ENCODE results near the gene SCGB3A1. TPM values are rescaled to one million over a fixed set of nuclear protein-coding genes. Genes with fewer than 3 reads are reported as not detected.

The SCGB3A1 gene
- total and polyA plus RNA-seq, 2 donors, result 0.32 TPM; not detected in 1

DNA sequence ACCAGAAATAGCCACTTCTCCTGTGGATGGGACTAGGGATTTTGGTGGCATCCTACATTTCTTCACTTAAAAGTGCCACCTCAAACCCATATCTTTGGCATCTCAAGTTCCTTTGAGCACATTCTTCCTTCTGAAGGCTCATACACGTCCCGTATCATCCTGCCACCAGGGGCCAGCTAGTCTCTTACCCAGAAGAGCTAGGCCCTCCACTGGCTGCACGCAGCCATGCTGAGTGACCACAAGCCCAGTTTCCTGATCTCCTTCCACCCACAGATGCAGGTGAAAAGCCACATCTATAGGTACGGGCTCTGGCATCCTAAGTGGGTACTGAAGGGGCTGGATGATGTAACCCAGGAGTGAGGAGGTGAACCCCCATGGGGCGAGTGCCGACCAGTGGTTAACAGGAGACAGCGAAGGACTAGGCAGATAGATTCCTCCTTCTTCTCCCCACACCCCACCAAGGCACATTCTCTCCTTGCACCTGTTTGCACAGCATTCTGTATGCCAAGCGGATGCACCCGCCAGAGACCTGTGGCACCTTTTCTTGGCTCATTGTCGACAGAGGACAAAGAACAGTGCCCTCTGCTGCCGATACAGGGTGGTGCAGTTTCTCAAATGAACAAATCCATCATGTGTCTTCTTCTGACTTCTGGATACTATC is 14.4 kb upstream of the SCGB3A1 start:
- no peaks in the 10 kb centered on the region for H3K4me1 ChIP-seq (ENCODE audit: insufficient read depth)
- no peaks in the 10 kb centered on the region for H3K36me3 ChIP-seq (ENCODE audit: insufficient read depth)
- WGBS, result 57% methylated on average over 11 of the region's 11 CpGs
- no peak overlapping the region for H3K27ac ChIP-seq (ENCODE audit: low read depth)
- no peak overlapping the region for H3K4me3 ChIP-seq (ENCODE audit: low read depth, low read length)
- DNase-seq (ENCODE audit: extremely low spot score), result no peak

DNA sequence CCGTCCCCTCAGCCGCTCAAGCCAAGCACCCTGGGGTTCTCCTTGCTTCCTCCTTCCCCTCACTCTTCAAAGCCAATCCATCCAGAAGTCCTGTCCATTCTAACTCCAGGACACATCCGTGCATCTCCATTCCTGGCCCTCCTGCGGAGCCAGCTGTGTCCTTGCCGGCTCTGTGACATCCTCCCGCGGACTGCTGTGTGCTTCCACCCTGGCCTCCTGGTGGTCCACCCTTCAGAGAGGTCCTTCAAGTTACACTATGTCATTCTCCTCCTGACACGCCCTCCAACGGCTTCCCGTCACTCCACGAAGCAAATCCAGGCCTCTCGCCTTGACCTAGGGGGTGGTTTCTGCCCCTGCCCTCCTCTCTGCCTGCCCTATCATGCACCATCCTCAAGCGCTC is 13.0 kb upstream of the SCGB3A1 start:
- WGBS, result 82% methylated on average over 13 of the region's 13 CpGs
- DNase-seq (ENCODE audit: extremely low spot score), result no peak
- H3K4me3 ChIP-seq (ENCODE audit: low read depth, low read length), result no peak overlapping the region
- no peaks in the 10 kb centered on the region for H3K4me1 ChIP-seq (ENCODE audit: insufficient read depth)
- no peaks in the 10 kb centered on the region for H3K36me3 ChIP-seq (ENCODE audit: insufficient read depth)
- H3K27ac ChIP-seq (ENCODE audit: low read depth), result no peak overlapping the region

DNA sequence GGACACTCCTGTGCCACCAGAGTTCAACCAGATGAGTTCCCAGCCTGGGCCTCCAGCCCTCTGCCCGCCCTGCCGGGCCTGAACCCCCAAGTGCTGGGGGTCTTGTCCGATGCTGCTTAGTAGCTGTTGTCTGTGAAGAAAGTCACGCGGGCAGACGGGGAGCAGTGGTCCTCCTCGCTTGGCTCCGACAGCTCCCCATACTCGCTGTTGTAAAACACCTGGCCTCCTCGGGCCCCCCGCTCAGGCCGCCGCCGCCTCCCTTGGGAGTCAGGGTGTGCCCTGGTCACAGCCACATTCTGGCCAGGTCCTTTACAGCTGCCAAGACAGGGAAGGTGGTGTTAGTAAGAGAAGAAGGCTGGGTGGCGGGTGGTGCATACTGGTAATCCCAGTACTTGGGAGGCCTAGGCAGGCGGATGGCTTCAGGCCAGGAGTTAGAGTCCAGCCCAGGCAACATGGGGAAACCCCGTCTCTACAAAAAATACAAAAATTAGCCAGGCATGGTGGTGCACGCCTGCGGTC is 11.8 kb upstream of the SCGB3A1 start:
- DNase-seq (ENCODE audit: extremely low spot score), result no peak
- 84% methylated on average over 19 of the region's 19 CpGs for WGBS

DNA sequence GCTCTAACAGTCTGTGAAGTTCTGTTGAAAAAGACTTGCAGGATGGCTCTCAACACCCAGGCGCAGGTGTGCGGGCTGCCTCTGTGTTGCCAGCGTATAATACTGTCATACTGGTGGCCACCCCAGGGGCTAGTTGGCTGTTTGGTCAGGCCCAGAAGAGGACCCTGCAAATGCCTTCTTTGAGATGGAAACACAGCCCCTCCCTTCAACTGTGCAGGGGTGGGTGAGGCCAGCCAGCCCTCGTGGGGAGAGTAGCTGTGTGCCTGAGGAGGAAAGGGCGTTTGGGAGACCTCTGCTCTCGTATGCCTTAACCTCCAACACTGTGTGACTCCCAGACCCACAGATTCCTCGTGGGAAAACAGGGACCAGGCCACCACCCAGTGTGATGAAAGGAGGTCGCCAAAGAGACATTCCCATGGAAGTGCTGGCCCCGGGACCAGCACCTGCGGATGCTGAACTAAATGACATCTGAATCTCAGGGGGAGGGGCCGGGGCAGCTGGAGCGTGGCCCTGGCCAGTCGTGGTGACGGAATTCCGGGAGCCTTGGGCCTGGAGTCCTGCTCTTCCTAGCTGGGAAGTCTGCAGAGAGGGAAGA is 11.3 kb upstream of the SCGB3A1 start:
- Histone ChIP-seq H3K27ac (ENCODE audit: low read depth) (no peak overlapping the region), H3K4me3 (ENCODE audit: low read depth, low read length) (no peak overlapping the region), H3K36me3 (ENCODE audit: insufficient read depth) (no peaks in the 10 kb centered on the region), H3K4me1 (ENCODE audit: insufficient read depth) (no peaks in the 10 kb centered on the region)
- WGBS, result 68% methylated on average over 15 of the region's 15 CpGs
- no peak for DNase-seq (ENCODE audit: extremely low spot score)

More for the DNA sequence above, 11.8 kb upstream of the SCGB3A1 start:
- no peak overlapping the region for H3K4me3 ChIP-seq (ENCODE audit: low read depth, low read length)
- H3K27ac ChIP-seq (ENCODE audit: low read depth), result no peak overlapping the region
- H3K36me3 ChIP-seq (ENCODE audit: insufficient read depth), result no peaks in the 10 kb centered on the region
- no peaks in the 10 kb centered on the region for H3K4me1 ChIP-seq (ENCODE audit: insufficient read depth)

DNA sequence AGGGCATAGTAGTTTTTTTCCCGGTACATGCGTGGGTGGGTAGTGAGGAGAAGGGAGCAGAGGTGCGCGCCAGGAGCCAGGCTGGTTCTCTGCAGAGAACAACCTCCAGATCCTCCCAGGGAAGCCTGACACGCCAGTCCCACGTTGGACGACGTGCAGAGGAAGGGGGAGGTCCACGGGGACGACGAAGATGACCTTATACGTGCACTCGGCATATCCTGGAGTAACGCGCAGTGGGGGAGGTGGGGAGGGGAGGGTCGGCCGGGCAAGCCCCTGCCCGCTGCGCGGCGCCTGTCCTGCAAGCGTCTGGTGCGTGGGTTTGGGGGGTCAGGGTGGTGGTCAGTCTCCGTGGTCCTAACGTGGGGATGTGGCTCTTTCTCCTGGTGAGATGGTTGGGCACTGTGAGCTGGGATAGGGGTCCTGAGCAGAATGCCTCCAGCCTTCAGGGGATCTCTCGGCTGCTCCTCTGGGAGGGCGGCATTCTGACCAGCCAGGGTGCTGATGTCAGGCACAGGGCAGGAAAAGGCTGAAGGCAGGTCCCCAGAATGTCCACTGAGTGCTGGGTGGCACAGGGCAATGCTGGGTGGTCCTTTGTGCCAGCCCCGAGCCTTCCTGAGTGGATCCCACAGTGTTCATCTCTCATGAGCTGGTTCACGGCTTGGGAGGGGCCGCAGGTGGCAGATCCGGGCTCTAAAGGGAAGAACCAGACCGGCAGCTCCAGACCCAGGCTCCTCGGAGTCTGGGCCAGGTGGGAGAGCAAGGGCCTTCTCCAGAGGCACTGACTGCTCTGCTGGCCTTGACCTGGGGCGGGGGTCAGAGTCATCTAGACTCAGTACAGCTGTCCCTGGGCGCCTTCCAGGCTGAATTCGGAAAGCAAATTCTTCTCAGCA is 10.5 kb upstream of the SCGB3A1 start:
- 82% methylated on average over 36 of the region's 36 CpGs for WGBS
- Histone ChIP-seq H3K27ac (ENCODE audit: low read depth) (no peak overlapping the region), H3K36me3 (ENCODE audit: insufficient read depth) (no peaks in the 10 kb centered on the region), H3K4me1 (ENCODE audit: insufficient read depth) (no peaks in the 10 kb centered on the region), H3K4me3 (ENCODE audit: low read depth, low read length) (no peak overlapping the region)
- no peak for DNase-seq (ENCODE audit: extremely low spot score)

DNA sequence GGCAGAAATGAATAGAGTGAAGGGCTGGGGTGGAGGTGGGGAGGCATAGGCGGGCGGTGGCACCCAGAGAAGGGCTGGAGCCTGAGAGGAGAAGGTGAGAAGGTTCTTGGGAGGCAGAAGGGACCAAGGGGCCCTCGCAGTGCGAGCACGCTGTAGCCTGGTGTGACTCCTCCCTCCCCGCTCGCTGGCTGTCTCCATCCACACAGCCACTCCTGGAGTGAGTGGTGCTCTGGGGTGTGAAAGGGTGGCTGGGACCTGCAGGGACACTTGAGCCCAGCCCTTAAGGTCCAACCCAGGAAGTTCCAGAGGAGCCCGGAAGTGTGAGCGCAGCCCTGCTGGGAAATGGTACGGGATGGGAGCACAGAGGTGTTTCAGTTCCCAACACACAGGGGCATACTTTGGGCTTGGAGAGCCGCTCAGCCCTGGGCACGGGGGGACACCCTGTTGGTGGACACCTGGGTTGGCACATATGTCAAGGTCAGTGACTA is 9.3 kb upstream of the SCGB3A1 start:
- Histone ChIP-seq H3K27ac (ENCODE audit: low read depth) (no peak overlapping the region), H3K36me3 (ENCODE audit: insufficient read depth) (no peaks in the 10 kb centered on the region), H3K4me3 (ENCODE audit: low read depth, low read length) (no peak overlapping the region), H3K4me1 (ENCODE audit: insufficient read depth) (no peaks in the 10 kb centered on the region)
- WGBS, result 88% methylated on average over 12 of the region's 12 CpGs
- DNase-seq (ENCODE audit: extremely low spot score), result no peak

DNA sequence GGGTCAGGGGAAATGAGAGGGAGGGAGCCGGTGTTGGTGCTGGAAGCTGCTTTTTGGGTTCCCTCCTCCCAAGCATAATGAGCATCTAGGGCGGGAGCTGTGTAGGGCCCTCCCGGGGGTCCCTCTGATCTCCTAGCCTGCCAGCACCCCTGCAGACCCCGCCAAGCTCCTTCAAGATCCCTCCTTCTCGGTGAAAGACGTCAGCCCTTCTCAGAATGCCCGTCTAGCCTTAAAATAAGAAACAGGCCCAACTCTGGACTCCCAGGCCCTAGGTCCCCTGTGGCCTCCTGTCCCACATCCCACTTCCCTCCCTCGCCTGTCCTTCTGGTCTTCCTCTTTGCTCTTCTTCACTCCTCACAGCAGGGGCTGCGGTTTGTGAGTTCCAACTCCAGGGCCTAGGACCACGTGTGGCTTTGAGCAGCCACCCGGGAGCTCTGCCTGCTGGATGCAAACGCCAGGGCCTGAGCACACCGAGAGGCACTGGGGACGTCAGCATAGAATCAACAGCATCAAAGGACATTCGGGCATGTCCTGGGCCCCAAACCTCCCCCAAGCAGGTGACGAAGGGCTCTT is 8.8 kb upstream of the SCGB3A1 start:
- 77% methylated on average over 16 of the region's 16 CpGs for WGBS
- Histone ChIP-seq H3K27ac (ENCODE audit: low read depth) (no peak overlapping the region), H3K36me3 (ENCODE audit: insufficient read depth) (no peaks in the 10 kb centered on the region), H3K4me1 (ENCODE audit: insufficient read depth) (no peaks in the 10 kb centered on the region), H3K4me3 (ENCODE audit: low read depth, low read length) (no peak overlapping the region)
- DNase-seq (ENCODE audit: extremely low spot score), result no peak

DNA sequence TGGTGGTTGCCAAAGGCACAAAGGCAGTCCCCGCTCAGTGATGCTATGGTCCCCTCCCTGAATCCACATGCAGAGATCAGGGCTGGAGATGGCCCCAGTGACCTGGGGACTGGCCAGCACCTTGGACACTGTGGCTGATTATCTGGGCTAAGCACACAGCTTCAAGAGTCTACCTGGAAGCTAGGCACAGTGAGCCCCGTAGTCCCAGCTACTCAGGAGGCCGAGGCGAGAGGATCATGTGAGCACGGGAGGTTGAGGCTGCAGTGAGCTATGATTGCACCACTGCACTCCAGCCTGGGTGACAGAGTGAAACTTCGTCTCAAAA is 8.3 kb upstream of the SCGB3A1 start:
- WGBS, result 92% methylated on average over 6 of the region's 6 CpGs
- no peak for DNase-seq (ENCODE audit: extremely low spot score)

DNA sequence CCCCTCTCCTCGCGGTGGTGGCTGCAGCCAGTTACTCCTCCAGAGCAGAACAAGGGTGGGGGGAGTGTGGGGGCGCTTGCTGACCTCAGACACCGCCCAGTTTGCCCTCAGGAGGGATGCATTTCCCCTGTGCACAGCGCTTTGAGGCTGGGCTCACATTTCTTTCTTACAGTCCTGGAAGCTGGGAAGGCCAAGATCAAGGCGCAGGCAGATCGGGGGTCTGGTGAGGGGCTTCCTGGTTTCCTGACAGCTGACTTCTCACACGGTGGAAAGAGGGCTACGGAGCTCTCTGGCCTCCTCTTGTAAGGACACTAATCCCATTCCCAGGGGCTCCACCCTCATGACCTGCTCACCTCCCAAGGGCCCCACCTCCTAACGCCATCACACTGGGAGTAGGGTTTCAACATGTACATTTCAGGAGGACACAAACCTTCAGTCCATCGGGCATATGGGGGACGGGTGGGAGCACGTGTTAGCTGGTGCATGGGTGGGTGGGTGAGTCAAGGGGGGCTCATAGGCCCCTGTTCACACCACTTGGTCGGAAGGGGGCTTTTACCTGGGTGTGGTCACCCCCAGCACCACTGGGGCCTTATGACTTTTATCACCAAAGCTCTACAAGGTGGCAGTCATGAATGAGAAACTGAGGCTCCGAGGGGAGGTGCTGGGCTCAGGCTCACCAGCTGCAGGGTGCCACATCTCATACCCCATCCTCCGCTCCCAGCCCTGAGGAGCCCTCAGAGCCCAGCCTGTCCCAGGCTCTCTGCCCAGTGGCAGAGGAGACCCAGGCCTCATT is 7.7 kb upstream of the SCGB3A1 start:
- DNase-seq (ENCODE audit: extremely low spot score), result no peak
- H3K27ac ChIP-seq (ENCODE audit: low read depth), result no peak overlapping the region

More for the DNA sequence above, 8.3 kb upstream of the SCGB3A1 start:
- Histone ChIP-seq H3K4me1 (ENCODE audit: insufficient read depth) (no peaks in the 10 kb centered on the region), H3K27ac (ENCODE audit: low read depth) (no peak overlapping the region), H3K36me3 (ENCODE audit: insufficient read depth) (no peaks in the 10 kb centered on the region), H3K4me3 (ENCODE audit: low read depth, low read length) (no peak overlapping the region)

DNA sequence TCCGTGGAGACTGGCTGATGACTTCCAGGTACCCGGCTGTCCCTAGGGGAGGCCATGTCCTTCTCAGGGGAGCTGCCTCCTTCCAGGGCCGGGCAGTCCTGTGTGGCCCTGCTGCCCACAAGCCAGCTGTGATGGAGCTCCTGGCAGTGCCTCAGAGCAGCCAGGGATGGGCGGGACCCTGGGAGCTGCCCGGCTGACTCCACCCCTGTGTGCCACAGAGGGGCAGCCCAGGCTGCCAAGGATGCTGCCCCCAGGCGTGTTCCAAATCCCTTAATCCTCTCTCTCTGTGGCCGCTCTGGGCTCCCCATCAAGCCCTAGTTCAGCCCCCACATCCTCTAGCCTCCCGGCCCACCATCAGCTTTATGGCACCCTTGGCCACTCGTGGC is 7.0 kb upstream of the SCGB3A1 start:
- 75% methylated on average over 9 of the region's 9 CpGs for WGBS
- DNase-seq (ENCODE audit: extremely low spot score), result no peak
- no peaks in the 10 kb centered on the region for H3K36me3 ChIP-seq (ENCODE audit: insufficient read depth)

More for the DNA sequence above, 7.7 kb upstream of the SCGB3A1 start:
- 87% methylated on average over 16 of the region's 16 CpGs for WGBS
- no peak overlapping the region for H3K4me3 ChIP-seq (ENCODE audit: low read depth, low read length)
- H3K4me1 ChIP-seq (ENCODE audit: insufficient read depth), result no peaks in the 10 kb centered on the region
- H3K36me3 ChIP-seq (ENCODE audit: insufficient read depth), result no peaks in the 10 kb centered on the region

DNA sequence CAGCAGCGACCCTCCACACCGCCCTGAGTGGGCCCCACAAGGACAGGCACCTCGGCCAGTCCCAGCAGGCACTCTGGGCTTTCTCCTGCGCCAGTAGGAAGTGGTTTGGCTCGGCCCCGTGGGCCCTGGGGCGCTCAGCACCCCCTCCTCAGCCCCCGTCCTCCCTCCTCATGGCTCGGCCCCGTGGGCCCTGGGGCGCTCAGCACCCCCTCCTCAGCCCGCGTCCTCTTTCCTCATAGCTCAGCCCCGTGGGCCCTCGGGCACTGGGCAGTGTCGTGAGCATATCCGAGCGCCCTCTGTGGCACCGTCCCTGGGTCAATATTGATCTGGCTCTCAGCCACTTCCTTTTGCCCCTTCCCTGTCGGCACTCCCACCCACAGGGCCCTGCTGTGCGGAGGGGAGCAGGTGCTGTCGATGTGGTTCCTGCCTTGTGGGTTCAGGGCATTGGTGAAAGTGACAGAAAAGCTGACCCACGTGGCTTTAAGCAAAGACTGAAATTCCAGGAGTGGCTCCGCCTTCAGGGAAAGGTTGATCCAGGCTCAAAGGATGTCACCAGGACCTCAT is 5.5 kb upstream of the SCGB3A1 start:
- DNase-seq (ENCODE audit: extremely low spot score), result no peak
- H3K4me3 ChIP-seq (ENCODE audit: low read depth, low read length), result no peak overlapping the region
- H3K27ac ChIP-seq (ENCODE audit: low read depth), result no peak overlapping the region
- no peaks in the 10 kb centered on the region for H3K36me3 ChIP-seq (ENCODE audit: insufficient read depth)
- 75% methylated on average over 24 of the region's 24 CpGs for WGBS
- H3K4me1 ChIP-seq (ENCODE audit: insufficient read depth), result no peaks in the 10 kb centered on the region

More for the DNA sequence above, 7.0 kb upstream of the SCGB3A1 start:
- Histone ChIP-seq H3K4me3 (ENCODE audit: low read depth, low read length) (no peak overlapping the region), H3K4me1 (ENCODE audit: insufficient read depth) (no peaks in the 10 kb centered on the region), H3K27ac (ENCODE audit: low read depth) (no peak overlapping the region)

DNA sequence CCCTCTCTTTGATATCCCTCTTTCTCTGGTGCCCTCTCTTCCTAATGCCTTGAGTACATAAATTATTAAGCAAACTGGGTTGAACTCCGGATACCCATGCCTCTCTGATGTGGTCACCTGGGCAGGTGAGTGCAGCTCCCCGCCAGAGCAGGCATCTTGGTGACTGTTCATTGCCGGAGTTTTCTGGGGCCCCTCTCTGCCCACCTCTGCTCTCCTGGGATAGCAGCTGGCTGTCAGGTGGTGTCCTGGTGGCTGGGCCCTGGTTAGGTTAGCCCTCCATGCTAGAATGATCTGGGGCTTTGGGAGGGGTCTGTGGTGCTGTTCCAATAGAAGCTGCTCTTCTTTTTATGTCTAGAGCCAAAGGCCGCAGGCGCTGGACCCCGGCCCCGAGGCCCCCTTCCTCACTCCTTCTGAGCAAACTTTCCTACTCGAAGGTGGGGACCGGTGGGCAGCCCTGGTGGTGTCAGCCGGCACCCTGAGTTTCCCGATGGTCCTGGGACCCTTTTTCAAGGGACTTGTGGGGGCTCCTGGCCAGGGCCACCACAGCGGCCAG is 4.9 kb upstream of the SCGB3A1 start:
- Histone ChIP-seq H3K27ac (ENCODE audit: low read depth) (no peak overlapping the region), H3K36me3 (ENCODE audit: insufficient read depth) (no peaks in the 10 kb centered on the region), H3K4me3 (ENCODE audit: low read depth, low read length) (no peak overlapping the region), H3K4me1 (ENCODE audit: insufficient read depth) (no peaks in the 10 kb centered on the region)
- no peak for DNase-seq (ENCODE audit: extremely low spot score)
- 91% methylated on average over 12 of the region's 12 CpGs for WGBS

Measured in urinary bladder (tissue), 4 donors.